CD14-positive monocyte (primary cell): ENCODE data around the gene IL9. TPM values are rescaled to one million over a fixed set of nuclear protein-coding genes. Genes with fewer than 3 reads are reported as not detected.
A peak's percentile ranks its signal among the peaks of the same experiment; 100 is the strongest.

Experiments
- DNase-seq, 3 donors: peaks; one replicate each; pipeline ENCODE4 v3.0.0-alpha.2; 2011 to 2022
- H2AFZ ChIP-seq: 2 replicates; pipeline ENCODE4 v1.6.0; 2012; ENCODE audit warnings: mild to moderate bottlenecking, low read depth, low read length, inconsistent platforms; ENCODE audit not compliant: insufficient read depth, poor library complexity, severe bottlenecking
- H3K27ac ChIP-seq, 2 donors: 1 replicate in 1 of 2; 2 replicates in 1 of 2; pipeline ENCODE4 v1.5.1; 2012 to 2013; ENCODE audit warnings: low read length in 2 of 2, control low read depth in 1 of 2, inconsistent platforms in 1 of 2, low read depth in 1 of 2, mild to moderate bottlenecking in 1 of 2
- H3K27me3 ChIP-seq, 2 donors: one replicate each; pipeline versions ENCODE4 v1.6.0 to v1.6.1; 2011 to 2013; ENCODE audit warnings: low read length in 2 of 2; ENCODE audit not compliant: control insufficient read depth in 2 of 2, insufficient read depth in 2 of 2
- H3K36me3 ChIP-seq, 2 donors: replicated peaks in 1 of 2; 1 replicate in 1 of 2; 2 replicates in 1 of 2; pipeline versions ENCODE4 v1.5.1 to v1.6.1; 2012 to 2013; ENCODE audit warnings: low read length in 2 of 2, control low read depth in 1 of 2, inconsistent platforms in 1 of 2, mild to moderate bottlenecking in 1 of 2; ENCODE audit not compliant: insufficient read depth in 2 of 2, control insufficient read depth in 1 of 2
- H3K4me1 ChIP-seq, 2 donors: 1 replicate in 1 of 2; 2 replicates in 1 of 2; pipeline versions ENCODE4 v1.5.1 to v1.6.1; 2012 to 2013; ENCODE audit warnings: low read length in 2 of 2, control low read depth in 1 of 2, inconsistent platforms in 1 of 2, mild to moderate bottlenecking in 1 of 2, moderate library complexity in 1 of 2; ENCODE audit not compliant: insufficient read depth in 2 of 2, control insufficient read depth in 1 of 2
- H3K4me2 ChIP-seq: replicated peaks from 2 replicates; pipeline ENCODE3; 2012; ENCODE audit warnings: low read length, moderate library complexity, mild to moderate bottlenecking; ENCODE audit not compliant: poor library complexity, severe bottlenecking; ENCODE audit errors: extremely low read depth
- H3K4me3 ChIP-seq, 3 experiments: fragments of 200-600 bp in 1 of 3; sonication (generic) in 1 of 3; replicated peaks in 1 of 3; 1 replicate in 2 of 3; 2 replicates in 1 of 3; pipeline ENCODE4 v1.5.1; 2011 to 2013; ENCODE audit warnings: low read length in 3 of 3, mild to moderate bottlenecking in 3 of 3, control low read depth in 2 of 3, low read depth in 2 of 3, inconsistent platforms in 1 of 3, moderate library complexity in 1 of 3
- H3K79me2 ChIP-seq: 2 replicates; pipeline ENCODE4 v1.6.0; 2012; ENCODE audit warnings: mild to moderate bottlenecking, control low read depth, inconsistent platforms, low read length, moderate library complexity; ENCODE audit not compliant: insufficient read depth
- H3K9ac ChIP-seq: 2 replicates; pipeline ENCODE4 v1.6.0; 2017; ENCODE audit warnings: low read length, mild to moderate bottlenecking; ENCODE audit not compliant: insufficient read depth, poor library complexity, severe bottlenecking
- H3K9me3 ChIP-seq, 2 donors: replicated peaks in 1 of 2; 1 replicate in 1 of 2; 2 replicates in 1 of 2; pipeline versions ENCODE4 v1.5.1 to v1.6.1; 2012 to 2013; ENCODE audit warnings: low read length in 2 of 2, control low read depth in 1 of 2; ENCODE audit not compliant: control insufficient read depth in 1 of 2, insufficient read depth in 1 of 2
- H4K20me1 ChIP-seq: 2 replicates; pipeline ENCODE4 v1.6.0; 2012; ENCODE audit warnings: mild to moderate bottlenecking, low read length, control low read depth, moderate library complexity; ENCODE audit not compliant: insufficient read depth
- H3K27ac Mint-ChIP-seq, 7 donors: one replicate each; pipeline ENCODE4 v1.8.0; 2020; ENCODE audit warnings: mild to moderate bottlenecking in 7 of 7, mixed read lengths in 7 of 7, moderate library complexity in 6 of 7, inconsistent platforms in 2 of 7
- H3K27me3 Mint-ChIP-seq, 3 donors: one replicate each; pipeline ENCODE4 v1.8.0; 2021 to 2022; ENCODE audit warnings: low read depth in 3 of 3, mild to moderate bottlenecking in 3 of 3, mixed read lengths in 3 of 3, moderate library complexity in 3 of 3, inconsistent platforms in 1 of 3
- H3K36me3 Mint-ChIP-seq, 2 donors: one replicate each; pipeline ENCODE4 v1.8.0; 2020; ENCODE audit warnings: mixed read lengths in 2 of 2, inconsistent platforms in 1 of 2, mild to moderate bottlenecking in 1 of 2
- H3K4me1 Mint-ChIP-seq: one replicate; pipeline ENCODE4 v1.8.0; 2020; ENCODE audit warnings: mild to moderate bottlenecking, mixed read lengths
- H3K4me3 Mint-ChIP-seq, 2 donors: one replicate each; pipeline ENCODE4 v1.8.0; 2020; ENCODE audit warnings: mild to moderate bottlenecking in 2 of 2, mixed read lengths in 2 of 2, moderate library complexity in 1 of 2
- H3K9me3 Mint-ChIP-seq, 7 donors: one replicate each; pipeline ENCODE4 v1.8.0; 2020 to 2022; ENCODE audit warnings: mixed read lengths in 7 of 7, mild to moderate bottlenecking in 6 of 7, moderate library complexity in 6 of 7, inconsistent platforms in 2 of 7
- WGBS: methylation state at CpG from one replicate; pipeline ENCODE4 v1.1.5; 2013; ENCODE audit warnings: missing lambda C conversion rate; ENCODE audit not compliant: insufficient coverage; 5-methylcytosine and 5-hydroxymethylcytosine counted together
- intact Hi-C, 2 donors: fragments of 100-400 bp; cut with micrococcal nuclease; formaldehyde crosslinking; loops; one replicate each; pipeline versions ENCODE4 v1.15.0 to v1.15.1; 2023
- polyA plus RNA-seq, 3 donors: library from polyadenylated mRNA; depleted of rRNA in 1 of 3; unstranded in 2 of 3; stranded (reverse) in 1 of 3; fragments of 300-500 nt in 2 of 3; fragments of >200 nt in 1 of 3; fragmentation: Illumina TruSeq in 2 of 3; gene quantifications; 1 replicate in 2 of 3; 2 replicates in 1 of 3; pipeline ENCODE4 v1.2.3, GENCODE V29; 2012 to 2021
- TF ChIP-seq, protein P1 (sequence below): fragments of 200-600 bp; IDR thresholded peaks from one replicate; pipeline ENCODE4 v1.8.0; 2022; ENCODE audit warnings: antibody characterized with exemption, mild to moderate bottlenecking

IL9 gene
- polyA plus RNA-seq, 3 donors, result not detected

DNA sequence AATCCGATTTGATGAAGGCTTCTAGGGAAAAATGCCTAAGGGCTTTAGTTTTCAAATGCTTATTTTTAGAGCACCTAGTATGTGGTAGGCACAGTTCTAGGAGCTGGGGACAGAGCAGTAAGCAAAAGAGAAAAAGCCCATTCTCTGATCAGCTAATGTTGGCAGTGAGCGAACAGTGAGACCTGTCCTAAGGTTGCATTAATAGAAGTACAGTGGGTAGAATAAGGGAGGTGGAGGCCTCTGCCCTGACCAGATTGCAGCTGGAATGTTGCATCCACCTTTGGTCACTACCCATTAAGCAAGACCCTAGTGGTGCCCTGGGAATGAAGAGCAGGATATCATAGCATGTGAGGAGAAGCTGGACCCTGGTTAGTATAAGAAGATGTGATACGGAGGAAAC is 20.1 kb downstream of the IL9 start:
- peaks cover 2% of the 10 kb centered on the region for H3K4me1 Mint-ChIP-seq
- DNase-seq, result no peak
- Histone ChIP-seq H3K36me3 (no peaks in the 10 kb centered on the region), H3K9ac (no peak overlapping the region), H3K27me3 (no peaks in the 10 kb centered on the region), H3K4me1 (no peaks in the 10 kb centered on the region), H4K20me1 (no peaks in the 10 kb centered on the region), H3K9me3 (no peaks in the 10 kb centered on the region), H3K79me2 (no peaks in the 10 kb centered on the region), H2AFZ (no peak overlapping the region), H3K4me2 (no peak overlapping the region), H3K4me3 (no peak overlapping the region), H3K27ac (no peak overlapping the region)
- peaks cover 4 to 17% (median 10%) of the 10 kb centered on the region in 3 donors for H3K27me3 Mint-ChIP-seq
- 83% methylated on average over 1 of the region's 3 CpGs for WGBS
- no peak overlapping the region for H3K27ac Mint-ChIP-seq
- TF ChIP-seq, protein P1, sequence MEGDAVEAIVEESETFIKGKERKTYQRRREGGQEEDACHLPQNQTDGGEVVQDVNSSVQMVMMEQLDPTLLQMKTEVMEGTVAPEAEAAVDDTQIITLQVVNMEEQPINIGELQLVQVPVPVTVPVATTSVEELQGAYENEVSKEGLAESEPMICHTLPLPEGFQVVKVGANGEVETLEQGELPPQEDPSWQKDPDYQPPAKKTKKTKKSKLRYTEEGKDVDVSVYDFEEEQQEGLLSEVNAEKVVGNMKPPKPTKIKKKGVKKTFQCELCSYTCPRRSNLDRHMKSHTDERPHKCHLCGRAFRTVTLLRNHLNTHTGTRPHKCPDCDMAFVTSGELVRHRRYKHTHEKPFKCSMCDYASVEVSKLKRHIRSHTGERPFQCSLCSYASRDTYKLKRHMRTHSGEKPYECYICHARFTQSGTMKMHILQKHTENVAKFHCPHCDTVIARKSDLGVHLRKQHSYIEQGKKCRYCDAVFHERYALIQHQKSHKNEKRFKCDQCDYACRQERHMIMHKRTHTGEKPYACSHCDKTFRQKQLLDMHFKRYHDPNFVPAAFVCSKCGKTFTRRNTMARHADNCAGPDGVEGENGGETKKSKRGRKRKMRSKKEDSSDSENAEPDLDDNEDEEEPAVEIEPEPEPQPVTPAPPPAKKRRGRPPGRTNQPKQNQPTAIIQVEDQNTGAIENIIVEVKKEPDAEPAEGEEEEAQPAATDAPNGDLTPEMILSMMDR, result no peak
- H3K9me3 Mint-ChIP-seq, result no peaks in the 10 kb centered on the region
- no peaks in the 10 kb centered on the region for H3K36me3 Mint-ChIP-seq
- intact Hi-C loops, result no loop called here
- no peak overlapping the region for H3K4me3 Mint-ChIP-seq

DNA sequence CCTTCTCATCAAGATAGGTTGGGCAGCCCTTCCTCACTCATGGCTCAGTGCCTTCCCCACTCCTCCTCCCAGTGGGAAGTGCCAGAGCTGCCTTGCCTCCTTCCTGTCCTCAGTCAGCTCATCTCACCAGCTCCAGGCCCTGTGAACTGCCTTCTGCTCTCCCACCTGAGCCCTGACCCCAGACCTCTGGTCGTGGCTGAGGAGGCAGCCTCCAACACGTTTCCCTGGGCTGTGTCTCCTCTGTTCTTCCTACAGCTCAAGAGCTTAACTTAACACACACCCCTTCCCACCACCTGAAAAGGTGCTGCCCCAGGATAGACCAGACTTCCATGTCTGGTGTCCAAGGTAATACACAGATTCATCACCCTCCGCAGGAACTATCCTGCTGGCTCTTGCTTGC is 21.2 kb downstream of the IL9 start:
- no peaks in the 10 kb centered on the region for H3K79me2 ChIP-seq
- no peak overlapping the region for H2AFZ ChIP-seq
- TF ChIP-seq, protein P1, result no peak
- no peaks in the 10 kb centered on the region for H3K36me3 Mint-ChIP-seq
- intact Hi-C loops, result no loop called here
- no peaks in the 10 kb centered on the region for H3K9me3 Mint-ChIP-seq
- H3K27me3 ChIP-seq, result no peaks in the 10 kb centered on the region
- no peak for DNase-seq
- H3K4me1 ChIP-seq, result no peaks in the 10 kb centered on the region
- no peaks in the 10 kb centered on the region for H3K9me3 ChIP-seq
- H3K36me3 ChIP-seq, result no peaks in the 10 kb centered on the region
- H4K20me1 ChIP-seq, result no peaks in the 10 kb centered on the region
- peaks cover 2% of the 10 kb centered on the region for H3K4me1 Mint-ChIP-seq
- WGBS, result 78% methylated on average over 3 of the region's 3 CpGs
- no peak overlapping the region for H3K9ac ChIP-seq
- H3K4me3 Mint-ChIP-seq, result no peak overlapping the region
- H3K4me3 ChIP-seq, result no peak overlapping the region
- no peak overlapping the region for H3K27ac ChIP-seq
- H3K4me2 ChIP-seq, result no peak overlapping the region
- H3K27me3 Mint-ChIP-seq, result peaks cover 4 to 15% (median 13%) of the 10 kb centered on the region in 3 donors
- H3K27ac Mint-ChIP-seq, result peak overlapping the region in 1 of 7 donors; percentile 10
